HG02642 (cell line): ENCODE results near the gene TBC1D32.
"Not testable (repeated sequence)": the region's sequence is repeated elsewhere in the genome, so short reads cannot be mapped to it uniquely, and the experiment has no call there.

ENCODE experiments used
- ATAC-seq: cut with Tn5 transposase; IDR thresholded peaks from one replicate; pipeline ENCODE4 v1.9.1; 2021; ENCODE audit warnings: mild to moderate bottlenecking; ENCODE audit not compliant: unreplicated experiment, poor library complexity

Gene TBC1D32

GRCh38 chr6:121236984-121237383, 97.3 kb downstream of the TBC1D32 start:
- ATAC-seq, result no peak

- ATAC-seq, result no peak
Measured at GRCh38 chr6:121235386-121235785, 98.9 kb downstream of the TBC1D32 start.

- ATAC-seq, result no peak
Measured at GRCh38 chr6:121223930-121224329, 110.3 kb downstream of the TBC1D32 start.

- ATAC-seq, result no peak
Measured at GRCh38 chr6:121223212-121223611, 111.1 kb downstream of the TBC1D32 start.

- no peak for ATAC-seq
Measured at GRCh38 chr6:121222656-121223055, 111.6 kb downstream of the TBC1D32 start.

- ATAC-seq, result no peak
Measured at GRCh38 chr6:121216928-121217327, 117.4 kb downstream of the TBC1D32 start.

GRCh38 chr6:121213341-121213740, 120.9 kb downstream of the TBC1D32 start:
- not testable (repeated sequence) for ATAC-seq

- no peak for ATAC-seq
Measured at GRCh38 chr6:121210943-121211342, 123.3 kb downstream of the TBC1D32 start.

- peak; percentile 71 for ATAC-seq
Measured at GRCh38 chr6:121205569-121205968, 128.7 kb downstream of the TBC1D32 start.

- ATAC-seq, result no peak
Measured at GRCh38 chr6:121201105-121201504, 133.2 kb downstream of the TBC1D32 start.

- ATAC-seq, result not testable (repeated sequence)
Measured at GRCh38 chr6:121196042-121196441, 138.2 kb downstream of the TBC1D32 start.

- ATAC-seq, result no peak
Measured at GRCh38 chr6:121190122-121190521, 144.2 kb downstream of the TBC1D32 start.

GRCh38 chr6:121188356-121188755, 145.9 kb downstream of the TBC1D32 start:
- no peak for ATAC-seq

- no peak for ATAC-seq
Measured at GRCh38 chr6:121187833-121188200, 146.5 kb downstream of the TBC1D32 start.

GRCh38 chr6:121187200-121187832, 147.0 kb downstream of the TBC1D32 start:
- no peak for ATAC-seq

- no peak for ATAC-seq
Measured at GRCh38 chr6:121183742-121184141, 150.5 kb downstream of the TBC1D32 start.

- no peak for ATAC-seq
Measured at GRCh38 chr6:121175827-121176226, 158.5 kb downstream of the TBC1D32 start.

- ATAC-seq, result not testable (repeated sequence)
Measured at GRCh38 chr6:121172451-121172850, 161.8 kb downstream of the TBC1D32 start.

GRCh38 chr6:121171879-121172278, 162.4 kb downstream of the TBC1D32 start:
- no peak for ATAC-seq

- ATAC-seq, result no peak
Measured at GRCh38 chr6:121161886-121162285, 172.4 kb downstream of the TBC1D32 start.

- ATAC-seq, result no peak
Measured at GRCh38 chr6:121160276-121160675, 174.0 kb downstream of the TBC1D32 start.

- ATAC-seq, result no peak
Measured at GRCh38 chr6:121158891-121159290, 175.4 kb downstream of the TBC1D32 start.

GRCh38 chr6:121158438-121158837, 175.8 kb downstream of the TBC1D32 start:
- no peak for ATAC-seq
